IPS DF 6.9 (cell line): ENCODE data around the gene GPR157.

ENCODE experiments used
- DNase-seq: peaks from one replicate; pipeline ENCODE4 v3.0.0-alpha.2; 2013; ENCODE audit warnings: low read depth, low spot score
- H3K27ac ChIP-seq: one replicate; pipeline ENCODE4 v1.5.1; 2013; ENCODE audit warnings: low read length, control low read depth
- H3K27me3 ChIP-seq: 2 replicates; pipeline ENCODE4 v1.6.1; 2013; ENCODE audit warnings: mild to moderate bottlenecking, low read length; ENCODE audit not compliant: control insufficient read depth, insufficient read depth
- H3K36me3 ChIP-seq: 2 replicates; pipeline ENCODE4 v1.6.1; 2013; ENCODE audit warnings: low read length; ENCODE audit not compliant: control insufficient read depth, insufficient read depth
- H3K4me1 ChIP-seq: 2 replicates; pipeline ENCODE4 v1.6.1; 2013; ENCODE audit warnings: low read length; ENCODE audit not compliant: control insufficient read depth, insufficient read depth
- H3K4me3 ChIP-seq: 2 replicates; pipeline ENCODE4 v1.5.1; 2013; ENCODE audit warnings: mild to moderate bottlenecking, low read length
- H3K9me3 ChIP-seq: 2 replicates; pipeline ENCODE4 v1.6.1; 2013; ENCODE audit warnings: low read length, inconsistent platforms; ENCODE audit not compliant: control insufficient read depth, insufficient read depth
- WGBS: extraction: QIAGEN DNeasy Blood & Tissue Kit; methylation state at CpG from one replicate; pipeline ENCODE4 v1.1.7; 2013; ENCODE audit warnings: mixed read lengths, missing lambda C conversion rate; ENCODE audit not compliant: insufficient read length, insufficient coverage; 5-methylcytosine and 5-hydroxymethylcytosine counted together

Gene GPR157, protein sequence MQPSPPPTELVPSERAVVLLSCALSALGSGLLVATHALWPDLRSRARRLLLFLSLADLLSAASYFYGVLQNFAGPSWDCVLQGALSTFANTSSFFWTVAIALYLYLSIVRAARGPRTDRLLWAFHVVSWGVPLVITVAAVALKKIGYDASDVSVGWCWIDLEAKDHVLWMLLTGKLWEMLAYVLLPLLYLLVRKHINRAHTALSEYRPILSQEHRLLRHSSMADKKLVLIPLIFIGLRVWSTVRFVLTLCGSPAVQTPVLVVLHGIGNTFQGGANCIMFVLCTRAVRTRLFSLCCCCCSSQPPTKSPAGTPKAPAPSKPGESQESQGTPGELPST

DNA sequence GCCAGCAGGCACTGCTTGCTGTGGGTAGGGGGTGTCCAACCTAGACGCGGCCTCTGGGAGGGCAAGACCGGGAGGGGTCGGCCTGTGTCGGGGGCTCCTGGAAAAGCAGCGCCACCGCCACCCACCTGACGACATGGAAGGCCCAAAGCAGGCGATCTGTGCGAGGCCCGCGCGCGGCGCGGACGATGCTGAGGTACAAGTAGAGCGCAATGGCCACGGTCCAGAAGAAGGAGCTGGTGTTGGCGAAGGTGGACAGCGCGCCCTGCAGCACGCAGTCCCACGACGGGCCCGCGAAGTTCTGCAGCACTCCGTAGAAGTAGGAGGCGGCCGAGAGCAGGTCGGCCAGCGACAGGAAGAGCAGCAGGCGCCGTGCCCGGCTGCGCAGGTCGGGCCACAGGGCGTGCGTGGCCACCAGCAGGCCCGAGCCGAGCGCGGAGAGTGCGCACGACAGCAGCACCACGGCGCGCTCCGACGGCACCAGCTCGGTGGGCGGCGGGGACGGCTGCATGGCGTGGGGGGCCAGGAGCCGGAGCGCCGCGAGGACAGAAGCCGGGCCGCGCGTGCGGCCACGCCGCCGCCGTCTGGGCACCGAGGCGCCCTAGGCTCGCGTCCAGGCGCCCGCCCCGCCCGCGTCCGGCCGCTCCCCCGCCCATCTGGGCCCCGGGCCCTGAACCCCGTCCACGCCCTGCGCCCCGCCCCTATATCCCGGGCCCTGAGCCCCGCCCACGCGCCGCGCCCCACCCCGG lies at the start of gene GPR157:
Gene GPR157, minus strand, starts transcription at position 583 of the 746 bp plus-strand sequence. Its CDS starts 75 bp downstream, at position 508.
- Histone ChIP-seq H3K27me3 (no peaks in the 10 kb centered on the region; the same call in 1 of the 2 replicates), H3K27ac (no peak within 1 kb of the TSS), H3K4me1 (no peaks in the 10 kb centered on the region), H3K9me3 (no peaks in the 10 kb centered on the region), H3K4me3 (peak within 1 kb of the TSS; percentile 73; the same call in 1 of the 2 replicates), H3K36me3 (no peaks in the 10 kb centered on the region)
- WGBS = no CpG with 5 or more reads among the region's 92 CpGs
- no peak for DNase-seq

DNA sequence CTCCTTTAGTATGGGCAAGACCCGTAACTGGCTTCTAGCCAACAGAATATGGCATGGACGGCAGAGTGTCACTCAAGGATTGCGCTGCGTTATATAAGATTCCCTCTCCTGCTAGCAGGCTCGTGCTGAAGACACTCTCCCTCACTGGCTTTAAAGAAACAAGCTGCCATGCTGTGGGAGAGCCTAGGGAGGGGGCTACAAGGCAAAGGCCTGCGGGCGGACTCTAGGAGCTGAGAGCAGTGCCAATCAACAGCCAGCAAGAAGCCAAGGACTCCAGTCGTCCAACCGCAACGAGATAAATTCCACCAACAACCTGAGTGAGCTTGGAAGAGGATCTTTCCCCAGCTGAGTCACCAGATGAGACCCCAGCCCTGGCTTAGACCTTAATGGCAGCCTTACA lies 45.9 kb upstream of the GPR157 start:
- Histone ChIP-seq H3K4me1 (no peaks in the 10 kb centered on the region), H3K27ac (no peak overlapping the region), H3K36me3 (no peaks in the 10 kb centered on the region), H3K9me3 (no peaks in the 10 kb centered on the region), H3K4me3 (no peak overlapping the region), H3K27me3 (no peaks in the 10 kb centered on the region)
- no peak for DNase-seq
- WGBS = no CpG with 5 or more reads among the region's 10 CpGs

DNA sequence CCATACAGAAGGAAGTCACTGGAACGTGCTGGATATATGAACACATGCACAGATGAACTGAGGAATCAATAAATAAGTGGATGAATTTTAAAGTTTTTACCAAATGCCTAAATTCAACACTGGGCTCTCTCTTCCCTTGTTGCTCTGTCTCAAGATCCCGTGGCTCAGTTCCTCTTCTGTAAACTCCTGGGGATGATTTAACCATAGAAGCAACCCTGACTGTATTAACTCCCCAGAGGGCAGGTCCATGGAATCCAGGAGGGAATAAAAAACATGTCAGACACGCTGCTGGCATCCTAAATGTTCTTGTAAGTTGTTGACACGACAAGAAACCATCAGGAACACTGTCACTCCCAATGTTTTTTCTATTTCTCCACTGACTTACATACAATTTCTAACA lies 45.3 kb upstream of the GPR157 start:
- H3K4me3 ChIP-seq = no peak overlapping the region
- no CpG with 5 or more reads among the region's 4 CpGs for WGBS
- H3K4me1 ChIP-seq = no peaks in the 10 kb centered on the region
- no peaks in the 10 kb centered on the region for H3K9me3 ChIP-seq
- H3K27ac ChIP-seq = no peak overlapping the region
- DNase-seq = no peak
- H3K27me3 ChIP-seq = no peaks in the 10 kb centered on the region
- no peaks in the 10 kb centered on the region for H3K36me3 ChIP-seq

DNA sequence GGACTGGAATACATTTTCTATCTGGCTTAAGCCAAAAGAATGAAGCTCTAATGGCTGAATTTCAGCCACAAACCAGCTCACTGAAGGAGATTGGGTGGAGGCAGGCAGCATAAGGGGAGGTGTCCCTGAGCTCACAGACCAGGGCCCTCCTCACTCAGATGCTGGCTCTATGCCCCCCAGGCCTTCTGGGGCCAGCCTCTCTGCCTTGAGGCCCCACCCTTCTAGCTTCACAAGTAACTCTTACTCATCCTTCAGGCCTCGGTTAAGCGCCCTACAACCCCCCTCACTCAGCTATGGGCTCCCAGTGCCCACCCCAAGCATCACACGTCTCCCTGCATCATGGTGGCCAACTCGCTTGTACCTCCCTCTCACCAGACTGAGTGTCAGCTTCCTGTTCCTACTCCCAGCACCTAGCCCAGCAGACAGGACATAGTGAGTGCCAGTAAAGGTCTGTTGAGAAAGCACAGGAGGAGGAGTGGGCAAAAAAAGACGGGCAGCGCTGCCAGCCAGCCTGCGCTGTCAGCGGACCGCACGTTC lies 40.8 kb upstream of the GPR157 start:
- Histone ChIP-seq H3K9me3 (no peaks in the 10 kb centered on the region), H3K36me3 (no peaks in the 10 kb centered on the region; the same call in 1 of the 2 replicates), H3K27ac (no peak overlapping the region), H3K4me1 (peaks cover 5% of the 10 kb centered on the region), H3K4me3 (no peak overlapping the region), H3K27me3 (no peaks in the 10 kb centered on the region)
- DNase-seq = no peak
- WGBS = no CpG with 5 or more reads among the region's 10 CpGs

DNA sequence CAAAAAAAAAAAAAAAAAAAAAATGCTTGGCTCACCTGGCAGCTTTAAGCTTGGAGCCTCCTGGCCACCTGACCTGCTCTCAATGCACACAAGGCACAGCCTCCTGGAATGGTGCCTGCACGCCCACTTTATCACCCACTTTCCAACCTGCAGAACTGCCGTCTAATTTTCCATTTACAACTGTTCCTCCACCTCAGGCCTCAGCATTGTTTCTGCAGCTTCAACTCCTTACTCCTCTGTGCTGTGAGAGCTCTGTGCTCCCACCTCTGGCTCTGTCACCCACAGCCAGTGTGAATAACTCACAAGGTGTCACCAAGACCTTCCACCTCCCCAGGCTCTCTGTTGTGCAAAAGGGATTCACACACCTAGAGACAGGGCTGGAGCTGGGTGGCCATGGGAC lies 38.7 kb upstream of the GPR157 start:
- no peak for DNase-seq
- no peaks in the 10 kb centered on the region; the same call in 1 of the 2 replicates for H3K36me3 ChIP-seq
- H3K4me1 ChIP-seq = peaks cover 6% of the 10 kb centered on the region
- no CpG with 5 or more reads among the region's 2 CpGs for WGBS
- no peaks in the 10 kb centered on the region for H3K9me3 ChIP-seq
- no peak overlapping the region for H3K4me3 ChIP-seq
- H3K27ac ChIP-seq = no peak overlapping the region
- H3K27me3 ChIP-seq = no peaks in the 10 kb centered on the region

DNA sequence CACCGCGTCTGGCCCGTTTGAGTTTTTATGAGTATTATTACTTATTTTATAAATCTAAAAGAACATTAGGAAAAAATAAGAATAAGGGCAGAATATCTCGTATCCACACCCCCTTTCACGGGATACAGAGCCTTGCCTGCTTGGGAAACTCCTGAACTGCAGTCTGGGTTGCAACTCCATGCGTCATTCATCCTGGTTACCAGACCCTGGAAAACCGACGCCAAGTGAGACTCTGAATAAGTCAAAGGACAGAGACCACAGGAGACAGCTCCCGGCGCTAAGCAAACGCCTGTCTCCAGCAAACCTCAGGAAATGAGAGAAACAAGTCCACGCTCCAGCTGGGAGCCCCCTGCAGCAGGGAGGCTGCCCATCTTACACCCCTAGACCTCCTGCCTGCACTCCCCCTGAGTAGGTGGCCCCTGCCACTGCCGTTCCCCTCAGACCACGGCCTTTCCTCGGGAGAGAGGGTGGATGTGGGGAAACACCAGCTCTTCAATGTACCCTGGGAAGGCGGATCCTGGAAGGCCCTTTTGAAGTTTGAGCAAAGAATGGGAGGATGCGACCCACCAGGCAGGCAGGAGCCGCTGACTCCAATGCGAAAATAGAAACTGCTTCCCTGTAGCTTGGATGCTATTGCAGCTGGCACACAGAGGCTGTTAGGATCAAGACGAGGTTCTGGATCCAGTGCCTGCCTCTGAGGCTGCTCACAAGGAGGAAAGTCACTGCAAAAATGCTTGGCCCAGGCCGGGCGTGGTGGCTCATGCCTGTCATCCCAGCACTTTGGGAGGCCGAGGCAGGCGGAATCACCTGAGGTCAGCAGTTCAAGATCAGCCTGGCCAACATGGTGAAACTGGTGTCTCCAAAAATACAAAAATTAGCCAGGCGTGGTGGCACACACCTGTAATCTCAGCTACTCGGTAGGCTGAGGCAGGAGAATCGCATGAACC lies 37.7 kb upstream of the GPR157 start:
- no peak for DNase-seq
- Histone ChIP-seq H3K27me3 (no peaks in the 10 kb centered on the region), H3K9me3 (no peaks in the 10 kb centered on the region), H3K27ac (no peak overlapping the region), H3K36me3 (no peaks in the 10 kb centered on the region; the same call in 1 of the 2 replicates), H3K4me1 (peaks cover 8% of the 10 kb centered on the region), H3K4me3 (no peak overlapping the region)
- WGBS = no CpG with 5 or more reads among the region's 27 CpGs

DNA sequence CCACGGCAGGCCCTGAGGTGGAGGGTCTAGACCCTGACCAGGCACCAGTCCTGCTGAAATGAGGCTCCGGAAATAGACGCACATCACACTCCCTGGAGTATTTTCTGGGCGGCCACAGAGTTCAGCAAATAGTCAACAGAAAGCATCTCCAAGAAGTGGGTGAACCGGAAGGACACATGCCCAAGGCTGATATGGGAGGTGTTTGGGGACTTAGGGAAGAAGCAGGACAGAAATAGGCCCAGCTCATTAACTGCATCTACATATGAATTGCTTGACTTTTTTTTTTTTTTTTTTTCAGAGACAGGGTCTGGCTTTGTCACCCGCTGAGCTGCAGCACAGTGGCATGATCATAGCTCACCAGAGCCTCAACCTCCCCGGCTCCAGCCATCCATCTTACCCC lies 36.5 kb upstream of the GPR157 start:
- H3K27ac ChIP-seq = no peak overlapping the region
- no peak overlapping the region for H3K4me3 ChIP-seq

DNA sequence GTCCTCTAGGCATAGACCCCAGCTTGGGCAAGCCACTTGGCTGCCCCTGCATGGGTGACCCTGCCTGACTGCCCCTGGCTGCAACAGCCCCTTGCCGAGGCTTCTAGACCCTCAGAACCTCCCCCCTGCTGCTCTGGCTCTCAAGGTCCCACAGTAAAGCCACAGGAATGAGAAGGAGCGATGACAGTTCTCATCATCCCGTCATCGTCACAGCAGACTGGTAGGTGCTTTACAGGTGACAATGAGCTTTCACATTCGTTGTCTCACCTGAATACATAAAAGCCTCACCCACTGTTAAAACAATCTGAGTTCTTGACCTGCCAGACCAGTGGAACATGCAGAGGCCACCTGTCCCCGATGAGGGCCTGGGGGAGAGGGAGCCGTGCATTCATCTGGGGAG lies 36.0 kb upstream of the GPR157 start:
- no peak for DNase-seq
- no peaks in the 10 kb centered on the region; the same call in 1 of the 2 replicates for H3K36me3 ChIP-seq
- H3K27ac ChIP-seq = no peak overlapping the region
- H3K27me3 ChIP-seq = no peaks in the 10 kb centered on the region
- no CpG with 5 or more reads among the region's 7 CpGs for WGBS
- H3K4me3 ChIP-seq = no peak overlapping the region
- H3K9me3 ChIP-seq = no peaks in the 10 kb centered on the region
- H3K4me1 ChIP-seq = peaks cover 8% of the 10 kb centered on the region

More for the DNA sequence above, 36.5 kb upstream of the GPR157 start:
- Histone ChIP-seq H3K4me1 (peaks cover 8% of the 10 kb centered on the region), H3K36me3 (no peaks in the 10 kb centered on the region; the same call in 1 of the 2 replicates), H3K27me3 (no peaks in the 10 kb centered on the region), H3K9me3 (no peaks in the 10 kb centered on the region)
- WGBS = no CpG with 5 or more reads among the region's 7 CpGs
- DNase-seq = no peak

DNA sequence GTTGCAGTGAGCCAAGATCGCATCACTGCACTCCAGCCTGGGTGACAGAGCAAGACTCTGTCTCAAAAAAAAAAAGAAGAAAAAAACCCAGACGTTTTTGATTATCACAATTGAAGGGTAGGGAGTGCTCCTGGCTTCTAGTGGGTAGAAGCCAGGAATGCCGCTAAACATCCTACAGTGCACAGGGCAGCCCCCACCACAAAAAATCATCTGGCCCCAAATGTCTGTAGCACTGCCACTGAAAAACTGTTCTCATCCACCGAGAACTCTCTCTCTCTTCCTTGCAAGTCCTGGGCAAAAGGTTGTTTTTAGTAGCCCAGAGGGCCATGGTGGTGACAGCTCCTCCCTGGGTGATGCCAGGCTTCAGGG lies 35.6 kb upstream of the GPR157 start:
- WGBS = no CpG with 5 or more reads among the region's 4 CpGs
- H3K36me3 ChIP-seq = no peaks in the 10 kb centered on the region; the same call in 1 of the 2 replicates
- H3K27ac ChIP-seq = no peak overlapping the region
- no peak overlapping the region for H3K4me3 ChIP-seq
- peaks cover 8% of the 10 kb centered on the region for H3K4me1 ChIP-seq
- DNase-seq = no peak
- H3K27me3 ChIP-seq = no peaks in the 10 kb centered on the region
- no peaks in the 10 kb centered on the region for H3K9me3 ChIP-seq

DNA sequence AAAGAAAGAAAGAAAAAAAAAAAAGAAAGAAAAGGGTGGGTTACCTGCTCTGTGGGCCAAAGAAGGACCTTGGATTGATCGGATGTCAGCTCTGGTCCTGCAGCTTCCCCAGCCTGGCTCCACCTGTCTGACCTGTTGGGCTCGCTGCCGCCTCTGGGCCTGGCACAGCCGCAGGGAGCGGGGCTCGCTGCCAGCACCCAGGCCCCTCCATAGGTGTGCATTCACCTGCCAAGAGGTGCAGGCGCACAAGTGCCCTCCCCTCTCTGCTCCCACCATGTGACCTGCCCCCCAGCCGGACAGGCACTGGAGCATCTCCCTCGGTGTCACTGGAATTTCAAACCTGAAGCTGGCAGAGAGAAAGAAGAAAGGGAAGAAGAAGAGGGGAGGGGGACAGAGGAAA lies 33.1 kb upstream of the GPR157 start:
- Histone ChIP-seq H3K9me3 (no peaks in the 10 kb centered on the region), H3K4me1 (peaks cover 8% of the 10 kb centered on the region), H3K27ac (no peak overlapping the region), H3K27me3 (no peaks in the 10 kb centered on the region), H3K36me3 (no peaks in the 10 kb centered on the region; the same call in none of the 2 replicates), H3K4me3 (no peak overlapping the region)
- no CpG with 5 or more reads among the region's 9 CpGs for WGBS
- no peak for DNase-seq
